Activated T-helper 17 cell treated with anti-CD3 and anti-CD28 coated beads, Interleukin-2, amount 50 U/mL, for 72 hours (primary cell): Measurements from ENCODE around the gene FGF12. TPM values are rescaled to one million over a fixed set of nuclear protein-coding genes. Genes with fewer than 3 reads are reported as not detected.

ENCODE experiments used
- ATAC-seq: fragments of 150-1000 bp; cut with Tn5 transposase; replicated peaks from 2 replicates; pipeline ENCODE4 v1.10.0; 2021; ENCODE audit warnings: mild to moderate bottlenecking, moderate library complexity
- H3K27ac Mint-ChIP-seq: one replicate; pipeline ENCODE4 v1.8.0; 2022; ENCODE audit warnings: mixed read lengths
- H3K27me3 Mint-ChIP-seq: one replicate; pipeline ENCODE4 v1.8.0; 2022; ENCODE audit warnings: mixed read lengths
- H3K36me3 Mint-ChIP-seq: one replicate; pipeline ENCODE4 v1.8.0; 2022; ENCODE audit warnings: low read depth, mild to moderate bottlenecking, mixed read lengths
- H3K4me1 Mint-ChIP-seq: one replicate; pipeline ENCODE4 v1.8.0; 2022; ENCODE audit warnings: mixed read lengths
- H3K4me3 Mint-ChIP-seq: one replicate; pipeline ENCODE4 v1.8.0; 2022; ENCODE audit warnings: mild to moderate bottlenecking, mixed read lengths
- H3K9me3 Mint-ChIP-seq: one replicate; pipeline ENCODE4 v1.8.0; 2022; ENCODE audit warnings: mixed read lengths
- total RNA-seq, 2 donors: library from RNA; stranded (reverse); gene quantifications; one replicate each; pipeline ENCODE4 v1.2.3, GENCODE V29; 2022

The FGF12 gene
- total RNA-seq, 2 donors from 2014 or later: 0.37 TPM; not detected in 1

DNA sequence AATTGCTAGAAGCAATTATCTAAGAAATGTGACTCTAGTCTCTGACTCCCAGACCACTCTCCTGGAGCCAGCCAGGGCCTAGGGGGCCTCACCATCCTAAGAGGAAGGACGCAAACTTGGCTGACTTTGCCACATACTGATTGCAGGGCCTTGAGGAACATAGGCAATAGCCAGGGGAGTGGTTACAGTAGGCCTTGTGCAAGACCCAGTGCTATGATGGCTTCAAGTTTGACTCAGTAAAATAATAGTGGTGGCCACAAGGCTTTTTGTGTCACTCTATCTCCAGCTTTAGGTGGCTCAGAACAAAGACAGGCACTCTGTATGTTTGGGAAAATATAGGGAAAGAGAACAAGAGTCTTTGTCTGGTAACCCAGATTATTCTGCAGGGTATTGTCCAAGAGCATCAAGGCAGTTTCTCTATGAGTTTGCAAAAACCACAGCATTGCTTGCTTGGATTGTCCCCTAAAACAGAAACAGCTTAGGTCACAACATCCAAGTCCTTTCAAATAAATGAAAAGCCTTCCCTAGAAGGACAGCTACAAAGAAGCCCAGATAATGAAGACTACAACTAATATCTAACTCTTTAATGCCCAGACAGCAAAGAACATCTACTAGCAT, 634.8 kb downstream of the FGF12 start:
- Mint-ChIP-seq H3K27ac (no peak overlapping the region), H3K36me3 (no peaks in the 10 kb centered on the region), H3K9me3 (peaks cover 16% of the 10 kb centered on the region), H3K4me3 (no peak overlapping the region), H3K27me3 (no peaks in the 10 kb centered on the region), H3K4me1 (no peaks in the 10 kb centered on the region)
- ATAC-seq: no peak

- Mint-ChIP-seq H3K4me1 (no peaks in the 10 kb centered on the region), H3K4me3 (no peak overlapping the region), H3K36me3 (no peaks in the 10 kb centered on the region), H3K27me3 (no peaks in the 10 kb centered on the region), H3K27ac (no peak overlapping the region), H3K9me3 (peaks cover 12% of the 10 kb centered on the region)
- ATAC-seq: no peak
These were observed 635.5 kb downstream of the FGF12 start for GRCh38 chr3:192091831-192092230.

DNA sequence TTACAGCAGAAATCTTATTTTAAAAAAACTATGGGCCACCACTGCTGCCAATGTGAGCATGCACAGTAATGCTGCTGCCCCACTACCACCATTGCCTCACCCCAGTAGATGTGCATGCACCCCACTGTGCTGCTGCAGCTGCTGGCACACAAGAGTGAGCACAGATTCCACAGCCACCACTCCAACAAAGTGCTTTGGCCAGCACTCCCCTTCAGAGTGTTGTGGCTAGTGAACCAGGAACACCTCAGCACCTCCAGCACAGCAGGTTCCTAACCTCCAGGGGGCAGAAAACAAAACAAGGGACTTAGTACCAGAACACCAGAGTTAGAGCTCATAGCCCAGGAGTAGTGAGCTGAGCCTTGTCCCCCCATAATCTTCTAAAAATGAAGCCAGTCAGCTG, 636.8 kb downstream of the FGF12 start:
- H3K36me3 Mint-ChIP-seq: no peaks in the 10 kb centered on the region
- no peak for ATAC-seq
- H3K27ac Mint-ChIP-seq: no peak overlapping the region
- H3K4me3 Mint-ChIP-seq: no peak overlapping the region
- H3K4me1 Mint-ChIP-seq: no peaks in the 10 kb centered on the region
- no peaks in the 10 kb centered on the region for H3K27me3 Mint-ChIP-seq
- peaks cover 12% of the 10 kb centered on the region for H3K9me3 Mint-ChIP-seq

Other genes with a start within 250 kb of the FGF12 start
- gene MB21D2, start 190.3 kb upstream of the FGF12 start, total RNA-seq: 10 to 100 TPM; 13.4 to 13.9 TPM